NCI-H526 treated with DMSO at 0.1 percent for 48 hours (cell line): ENCODE results near the gene PPIP5K2.
"Not testable (repeated sequence)": the region's sequence is repeated elsewhere in the genome, so short reads cannot be mapped to it uniquely, and the experiment has no call there.

Experiments used
- DNase-seq: peaks from one replicate; lab custom pipeline; 2025; lab: John Stamatoyannopoulos, UW

The PPIP5K2 gene

GRCh38 chr5:103207653-103208052 is 87.6 kb downstream of the PPIP5K2 start:
- no peak for DNase-seq

GRCh38 chr5:103208460-103208859 is 88.4 kb downstream of the PPIP5K2 start:
- no peak for DNase-seq

GRCh38 chr5:103209065-103209464 is 89.0 kb downstream of the PPIP5K2 start:
- DNase-seq: no peak

GRCh38 chr5:103210952-103211351 is 90.9 kb downstream of the PPIP5K2 start:
- no peak for DNase-seq

- no peak for DNase-seq
Measured at GRCh38 chr5:103211576-103212561, 91.8 kb downstream of the PPIP5K2 start.

- no peak for DNase-seq
Measured at GRCh38 chr5:103216137-103216536, 96.0 kb downstream of the PPIP5K2 start.

- no peak for DNase-seq
Measured at GRCh38 chr5:103216697-103217096, 96.6 kb downstream of the PPIP5K2 start.

- DNase-seq: no peak
Measured at GRCh38 chr5:103217101-103217500, 97.0 kb downstream of the PPIP5K2 start.

GRCh38 chr5:103218164-103218563 is 98.1 kb downstream of the PPIP5K2 start:
- no peak for DNase-seq

GRCh38 chr5:103219074-103219473 is 99.0 kb downstream of the PPIP5K2 start:
- not testable (repeated sequence) for DNase-seq

GRCh38 chr5:103223031-103223955 is 103.2 kb downstream of the PPIP5K2 start:
- no peak for DNase-seq

GRCh38 chr5:103224118-103224893 is 104.2 kb downstream of the PPIP5K2 start:
- DNase-seq: peak; percentile 19

GRCh38 chr5:103224894-103225246 is 104.8 kb downstream of the PPIP5K2 start:
- DNase-seq: no peak

- DNase-seq: no peak
Measured at GRCh38 chr5:103228061-103228460, 108.0 kb downstream of the PPIP5K2 start.

- no peak for DNase-seq
Measured at GRCh38 chr5:103228588-103228987, 108.5 kb downstream of the PPIP5K2 start.

- DNase-seq: no peak
Measured at GRCh38 chr5:103232393-103232999, 112.4 kb downstream of the PPIP5K2 start.

GRCh38 chr5:103234239-103234975 is 114.3 kb downstream of the PPIP5K2 start:
- no peak for DNase-seq

GRCh38 chr5:103235891-103236290 is 115.8 kb downstream of the PPIP5K2 start:
- DNase-seq: no peak

- no peak for DNase-seq
Measured at GRCh38 chr5:103237778-103238177, 117.7 kb downstream of the PPIP5K2 start.

GRCh38 chr5:103243665-103244064 is 123.6 kb downstream of the PPIP5K2 start:
- no peak for DNase-seq

GRCh38 chr5:103244398-103244797 is 124.3 kb downstream of the PPIP5K2 start:
- no peak for DNase-seq
